Endothelial cell of umbilical vein (primary cell): Measurements from ENCODE around the gene AZU1. TPM values are rescaled to one million over a fixed set of nuclear protein-coding genes. Genes with fewer than 3 reads are reported as not detected.

Experiments used
- BruUV-seq: library from RNA; stranded (reverse); fragments of 400-500 nt; replicated peaks from 2 replicates; lab custom pipeline; 2021; lab: Mats Ljungman, UMichigan
- CTCF ChIA-PET: fragments of 300-600, 350-600 bp; sonication (Branson Sonifier 250); formaldehyde crosslinking; loops from one replicate; lab custom pipeline; 2021; ENCODE audit warnings: antibody characterized with exemption, inconsistent platforms; lab: Charles Lee
- POLR2A ChIA-PET: fragments of 300-600, 350-600 bp; sonication (Branson Sonifier 250); formaldehyde crosslinking; loops from one replicate; lab custom pipeline; 2021; ENCODE audit warnings: antibody characterized with exemption, inconsistent platforms; lab: Charles Lee
- DNase-seq: peaks from one replicate; pipeline ENCODE4 v3.0.0-alpha.2; 2011; ENCODE audit warnings: low read depth, low spot score
- FAIRE-seq: peaks from 2 replicates; lab custom pipeline; 2011; peaks lifted over from hg19 to GRCh38; lab: Jason Lieb, UNC
- H2AFZ ChIP-seq: 2 replicates; pipeline ENCODE4 v1.6.0; 2012; ENCODE audit warnings: low read depth, low read length, control low read depth, inconsistent platforms
- H3K27ac ChIP-seq: 2 replicates; pipeline ENCODE4 v1.5.1; 2011; ENCODE audit warnings: low read depth, mild to moderate bottlenecking, control low read depth, low read length, moderate library complexity; ENCODE audit not compliant: insufficient read depth
- H3K27me3 ChIP-seq, 2 experiments: 2 replicates each; pipeline versions ENCODE4 v1.6.0 to v1.6.1; 2011; ENCODE audit warnings: low read length in 2 of 2, mixed read lengths in 1 of 2; ENCODE audit not compliant: control insufficient read depth in 2 of 2, insufficient read depth in 2 of 2
- H3K36me3 ChIP-seq, 2 experiments: 2 replicates in 1 of 2; 3 replicates in 1 of 2; pipeline ENCODE4 v1.5.1; 2011; ENCODE audit warnings: low read length in 2 of 2, mild to moderate bottlenecking in 1 of 2, moderate library complexity in 1 of 2; ENCODE audit not compliant: control insufficient read depth in 2 of 2, insufficient read depth in 2 of 2; ENCODE audit errors: extremely low read depth in 1 of 2
- H3K4me1 ChIP-seq: 3 replicates; pipeline ENCODE4 v1.5.1; 2011; ENCODE audit warnings: mild to moderate bottlenecking, low read length; ENCODE audit not compliant: control insufficient read depth, insufficient read depth; ENCODE audit errors: extremely low read depth
- H3K4me2 ChIP-seq: 2 replicates; pipeline ENCODE4 v1.6.1; 2011; ENCODE audit warnings: low read length, control low read depth, mixed read lengths; ENCODE audit not compliant: insufficient read depth
- H3K4me3 ChIP-seq, 3 experiments: fragments of 200-600 bp in 1 of 3; sonication (generic), shearing (Covaris generic) in 1 of 3; replicated peaks in 1 of 3; 2 replicates each; pipeline ENCODE4 v1.5.1; 2011 to 2016; ENCODE audit warnings: control low read depth in 3 of 3, low read length in 3 of 3, mild to moderate bottlenecking in 2 of 3, inconsistent platforms in 1 of 3, low read depth in 1 of 3, moderate library complexity in 1 of 3; ENCODE audit not compliant: insufficient read depth in 1 of 3
- H3K79me2 ChIP-seq: 2 replicates; pipeline ENCODE4 v1.6.0; 2012; ENCODE audit warnings: low read length, inconsistent platforms; ENCODE audit not compliant: control insufficient read depth, insufficient read depth
- H3K9ac ChIP-seq: replicated peaks from 2 replicates; pipeline ENCODE3; 2011; ENCODE audit warnings: low read length, control low read depth; ENCODE audit not compliant: insufficient read depth; ENCODE audit errors: extremely low read depth
- H3K9me1 ChIP-seq: replicated peaks from 3 replicates; pipeline ENCODE4 v1.6.0; 2011; ENCODE audit warnings: mild to moderate bottlenecking, low read length; ENCODE audit not compliant: control insufficient read depth, insufficient read depth; ENCODE audit errors: extremely low read depth
- H3K9me3 ChIP-seq: replicated peaks from 2 replicates; pipeline ENCODE4 v1.5.1; 2012; ENCODE audit warnings: low read length, inconsistent platforms; ENCODE audit not compliant: control insufficient read depth, insufficient read depth
- H4K20me1 ChIP-seq: replicated peaks from 2 replicates; pipeline ENCODE3; 2011; ENCODE audit warnings: mild to moderate bottlenecking, low read length; ENCODE audit not compliant: control insufficient read depth, insufficient read depth; ENCODE audit errors: extremely low read depth
- EZH2 ChIP-seq: IDR thresholded peaks from 2 replicates; pipeline ENCODE4 v1.6.1; 2012; ENCODE audit warnings: borderline replicate concordance, low read depth, mild to moderate bottlenecking, moderate library complexity, low read length, inconsistent platforms; ENCODE audit not compliant: severe bottlenecking
- GATA2 ChIP-seq: IDR thresholded peaks from 2 replicates; pipeline ENCODE4 v1.7.0; 2011; ENCODE audit warnings: low read depth, mild to moderate bottlenecking, moderate library complexity, mixed read lengths, low read length; ENCODE audit not compliant: insufficient read length, insufficient read depth
- MYC ChIP-seq: IDR thresholded peaks from one replicate; pipeline ENCODE4 v1.6.1; 2011; ENCODE audit warnings: mild to moderate bottlenecking, low read depth, low read length
- POLR2AphosphoS5 ChIP-seq: IDR thresholded peaks from 2 replicates; pipeline ENCODE4 v1.6.1; 2012; ENCODE audit warnings: low read depth, mild to moderate bottlenecking, control low read depth, low read length, moderate library complexity; ENCODE audit not compliant: insufficient read depth
- dilution Hi-C: fragments of 300-500 bp; cut with MboI; formaldehyde crosslinking; loops from one replicate; pipeline ENCODE4 v1.15.0; 2019; ENCODE audit warnings: low sequenced_read_pairs; ENCODE audit not compliant: extremely low pct_ligation_motif_present
- intact Hi-C: fragments of 100-400 bp; cut with micrococcal nuclease; formaldehyde crosslinking; loops from one replicate; pipeline ENCODE4 v1.10.0; 2022
- polyA plus RNA-seq, 4 experiments: library from polyadenylated mRNA; depleted of rRNA in 3 of 4; stranded (reverse) in 3 of 4; unstranded in 1 of 4; fragments of >200 nt; gene quantifications; 2 replicates each; pipeline versions ENCODE4 v1.2.1 to v1.2.3, GENCODE V29; 2011 to 2012; ENCODE audit warnings: missing spikeins in 1 of 4
- total RNA-seq: library from RNA; stranded (reverse); gene quantifications from 2 replicates; pipeline ENCODE4 v1.2.3, GENCODE V29; 2021
- TF ChIP-seq, protein P1 (sequence below): IDR thresholded peaks from 2 replicates; pipeline ENCODE4 v1.6.1; 2011; ENCODE audit not compliant: insufficient read depth, insufficient read length

Gene AZU1
- total and polyA plus RNA-seq, 2 donors (not counting 3 experiments of a cell fraction or from before 2014, with no cell fraction given) = 0.12 TPM; not detected in 1

DNA sequence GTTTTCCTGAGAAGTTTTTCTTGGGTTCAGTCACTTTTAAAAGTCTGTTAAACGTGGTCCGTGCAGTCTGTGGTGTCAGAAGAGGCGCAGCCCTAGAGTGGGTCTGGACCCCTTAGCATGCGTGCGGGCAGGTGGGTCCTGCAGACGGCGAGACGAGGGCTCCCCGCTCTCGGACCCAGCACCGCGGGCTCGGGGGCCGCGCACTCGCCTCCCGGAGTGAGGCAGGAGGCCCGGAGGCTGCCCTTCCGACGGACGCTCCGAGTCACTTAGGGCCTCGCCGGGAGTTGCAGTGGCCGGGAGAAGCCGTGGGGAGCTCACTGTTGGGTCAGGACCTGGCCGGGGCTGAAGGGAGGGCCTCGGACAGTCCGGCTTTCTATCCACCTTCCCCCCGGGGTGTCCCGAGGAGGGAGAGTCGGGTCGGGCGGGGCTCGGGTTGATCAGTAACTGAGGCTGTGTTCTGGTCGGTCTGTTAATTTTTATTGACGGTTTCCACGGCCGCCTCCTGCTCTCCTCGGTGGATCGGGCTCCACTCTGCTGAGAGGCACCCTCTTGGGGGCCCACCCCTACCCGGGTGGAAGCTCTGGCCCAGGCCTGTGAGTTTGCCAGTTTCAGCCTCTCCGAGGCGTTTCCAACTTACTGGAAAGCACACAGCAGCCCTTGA is 29.1 kb upstream of the AZU1 start:
- no peaks in the 10 kb centered on the region for H3K27me3 ChIP-seq
- intact Hi-C loops = loop anchor here (10.0 kb wide), 1 partner anchor 446 kb away; the partner anchor contains the start of genes ATP5F1D and MIDN
- peak overlapping the region; percentile 84 to 93 (median 87) for H3K4me3 ChIP-seq
- TF ChIP-seq POLR2AphosphoS5 (peak; percentile 23), MYC (no peak), GATA2 (no peak), EZH2 (no peak)
- TF ChIP-seq, protein P1, sequence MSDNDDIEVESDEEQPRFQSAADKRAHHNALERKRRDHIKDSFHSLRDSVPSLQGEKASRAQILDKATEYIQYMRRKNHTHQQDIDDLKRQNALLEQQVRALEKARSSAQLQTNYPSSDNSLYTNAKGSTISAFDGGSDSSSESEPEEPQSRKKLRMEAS = no peak
- H3K9me1 ChIP-seq = no peaks in the 10 kb centered on the region
- FAIRE-seq (peak; percentile 24), DNase-seq (no peak)
- H3K79me2 ChIP-seq = peaks cover 58% of the 10 kb centered on the region
- H3K4me1 ChIP-seq = peaks cover 38% of the 10 kb centered on the region
- peak overlapping the region; percentile 86 for H3K4me2 ChIP-seq
- no peaks in the 10 kb centered on the region for H4K20me1 ChIP-seq
- H3K9me3 ChIP-seq = no peaks in the 10 kb centered on the region
- dilution Hi-C loops = no loop called here
- H3K27ac ChIP-seq = peak overlapping the region; percentile 73
- H2AFZ ChIP-seq = no peak overlapping the region
- no TSS peak for BruUV-seq
- POLR2A ChIA-PET = no interaction called here
- peak overlapping the region; percentile 92 for H3K9ac ChIP-seq
- H3K36me3 ChIP-seq = peaks cover 20 to 21% of the 10 kb centered on the region in 2 experiments
- CTCF ChIA-PET = interaction anchor here (1.0 to 2.0 kb wide), 4 partner anchors 8 to 28 kb away, joined by 3 to 17 read pairs (median 4); no protein-coding TSS in a partner anchor
